ENCODE measurements around the gene AMPD2.

GRCh38 chr1:109609881-109610280 lies 9.8 kb upstream of the AMPD2 start:
- TF ChIP-seq EZH2 (IDR thresholded peaks at IDR 0.05; ENCODE audit: insufficient read depth, poor library complexity, severe bottlenecking), result no peak
- no peak for TF ChIP-seq EZH2phosphoT487 (IDR thresholded peaks at IDR 0.05; ENCODE audit: insufficient read depth, low read depth)
